Parathyroid adenoma (tissue), 2 donors: ENCODE data around the gene KDM5B.
"Not testable (repeated sequence)": the region's sequence is repeated elsewhere in the genome, so short reads cannot be mapped to it uniquely, and the experiment has no call there.

Source experiments
- H2AFZ ChIP-seq: fragments of 300-600 bp; sonication (generic); one replicate; pipeline ENCODE4 v1.7.0; 2017; ENCODE audit warnings: antibody characterized with exemption, mild to moderate bottlenecking
- H3K27ac ChIP-seq: fragments of 300-600 bp; sonication (generic); one replicate; pipeline ENCODE4 v1.7.0; 2017
- H3K27me3 ChIP-seq: fragments of 300-600 bp; sonication (generic); one replicate; pipeline ENCODE4 v1.7.0; 2017; ENCODE audit warnings: low read length; ENCODE audit not compliant: control insufficient read depth, insufficient read depth
- H3K36me3 ChIP-seq: fragments of 300-600 bp; sonication (generic); one replicate; pipeline ENCODE4 v1.7.0; 2017; ENCODE audit warnings: low read length; ENCODE audit not compliant: control insufficient read depth, insufficient read depth
- H3K4me1 ChIP-seq: fragments of 300-600 bp; sonication (generic); one replicate; pipeline ENCODE4 v1.7.0; 2017; ENCODE audit warnings: control low read depth
- H3K4me2 ChIP-seq: fragments of 300-600 bp; sonication (generic); one replicate; pipeline ENCODE4 v1.7.0; 2017; ENCODE audit warnings: low read length
- H3K4me3 ChIP-seq: fragments of 300-600 bp; sonication (generic); one replicate; pipeline ENCODE4 v1.7.0; 2017; ENCODE audit warnings: low read depth, low read length
- H3K79me2 ChIP-seq: fragments of 300-600 bp; sonication (generic); one replicate; pipeline ENCODE4 v1.7.0; 2017; ENCODE audit warnings: control low read depth
- H3K9ac ChIP-seq: fragments of 300-600 bp; sonication (generic); one replicate; pipeline ENCODE4 v1.7.0; 2017; ENCODE audit warnings: mild to moderate bottlenecking
- H3K9me3 ChIP-seq: fragments of 300-600 bp; sonication (generic); one replicate; pipeline ENCODE4 v1.7.0; 2017; ENCODE audit warnings: low read length; ENCODE audit not compliant: control insufficient read depth
- CTCF ChIP-seq: fragments of 300-600 bp; sonication (generic); IDR thresholded peaks from one replicate; pipeline ENCODE4 v1.7.0; 2017; ENCODE audit warnings: antibody characterized with exemption, mild to moderate bottlenecking
- donor health status: primary hyperparathyroidism.

Gene KDM5B

GRCh38 chr1:202835548-202836072 lies 27.4 kb upstream of the KDM5B start:
- no peak overlapping the region for H3K4me3 ChIP-seq
- no peaks in the 10 kb centered on the region for H3K27me3 ChIP-seq
- no peak overlapping the region for H3K27ac ChIP-seq
- H3K9me3 ChIP-seq, result no peaks in the 10 kb centered on the region
- no peaks in the 10 kb centered on the region for H3K4me1 ChIP-seq
- TF ChIP-seq CTCF, result no peak
- no peak overlapping the region for H2AFZ ChIP-seq
- H3K79me2 ChIP-seq, result no peaks in the 10 kb centered on the region
- H3K9ac ChIP-seq, result no peak overlapping the region
- no peak overlapping the region for H3K4me2 ChIP-seq
- no peaks in the 10 kb centered on the region for H3K36me3 ChIP-seq

GRCh38 chr1:202834771-202835547 lies 26.7 kb upstream of the KDM5B start:
- H3K27ac ChIP-seq, result no peak overlapping the region
- H3K27me3 ChIP-seq, result no peaks in the 10 kb centered on the region

DNA sequence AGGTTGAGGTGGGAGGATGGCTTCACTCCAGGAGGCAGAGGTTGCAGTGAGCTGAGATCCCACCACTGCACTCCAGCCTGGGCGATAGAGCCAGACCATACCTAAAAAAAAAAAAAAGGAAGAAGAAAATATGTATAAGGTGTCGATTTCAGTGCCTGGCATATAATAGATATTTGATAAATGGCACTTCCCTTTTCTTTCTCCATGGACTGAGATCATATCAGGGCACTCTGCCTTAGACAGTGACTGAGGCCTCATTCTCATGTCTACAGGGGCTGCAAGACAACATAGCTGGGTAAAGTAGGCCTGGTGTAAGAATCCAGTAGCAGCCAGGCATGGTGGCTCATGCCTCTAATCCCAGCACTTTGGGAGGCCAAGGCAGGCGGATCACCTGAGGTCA lies 23.7 kb upstream of the KDM5B start:
- no peaks in the 10 kb centered on the region for H3K27me3 ChIP-seq
- H2AFZ ChIP-seq, result no peak overlapping the region
- no peaks in the 10 kb centered on the region for H3K4me1 ChIP-seq
- H3K9ac ChIP-seq, result no peak overlapping the region
- no peaks in the 10 kb centered on the region for H3K9me3 ChIP-seq
- H3K36me3 ChIP-seq, result no peaks in the 10 kb centered on the region
- H3K79me2 ChIP-seq, result no peaks in the 10 kb centered on the region
- no peak overlapping the region for H3K27ac ChIP-seq
- TF ChIP-seq CTCF, result no peak
- no peak overlapping the region for H3K4me2 ChIP-seq
- no peak overlapping the region for H3K4me3 ChIP-seq

More at GRCh38 chr1:202834771-202835547, 26.7 kb upstream of the KDM5B start:
- no peaks in the 10 kb centered on the region for H3K9me3 ChIP-seq
- H3K4me2 ChIP-seq, result no peak overlapping the region
- H2AFZ ChIP-seq, result no peak overlapping the region
- no peak overlapping the region for H3K9ac ChIP-seq
- H3K4me3 ChIP-seq, result no peak overlapping the region
- no peak for TF ChIP-seq CTCF
- no peaks in the 10 kb centered on the region for H3K36me3 ChIP-seq
- H3K4me1 ChIP-seq, result no peaks in the 10 kb centered on the region
- H3K79me2 ChIP-seq, result no peaks in the 10 kb centered on the region

GRCh38 chr1:202829223-202829622 lies 21.0 kb upstream of the KDM5B start:
- H3K36me3 ChIP-seq, H3K4me2 ChIP-seq, H3K27me3 ChIP-seq, H3K4me3 ChIP-seq, H3K9me3 ChIP-seq, H3K79me2 ChIP-seq, H3K4me1 ChIP-seq, H3K27ac ChIP-seq, H3K9ac ChIP-seq, H2AFZ ChIP-seq: not testable (repeated sequence)

GRCh38 chr1:202825748-202826147 lies 17.5 kb upstream of the KDM5B start:
- no peaks in the 10 kb centered on the region for H3K4me1 ChIP-seq
- no peaks in the 10 kb centered on the region for H3K9me3 ChIP-seq
- H3K4me3 ChIP-seq, result no peak overlapping the region
- H2AFZ ChIP-seq, result no peak overlapping the region
- no peaks in the 10 kb centered on the region for H3K79me2 ChIP-seq
- H3K9ac ChIP-seq, result no peak overlapping the region
- H3K4me2 ChIP-seq, result no peak overlapping the region
- no peaks in the 10 kb centered on the region for H3K27me3 ChIP-seq
- H3K36me3 ChIP-seq, result no peaks in the 10 kb centered on the region
- no peak overlapping the region for H3K27ac ChIP-seq
- TF ChIP-seq CTCF, result no peak
